GM21526 (cell line): ENCODE data around the gene DMD.
"Not testable (repeated sequence)": the region's sequence is repeated elsewhere in the genome, so short reads cannot be mapped to it uniquely, and the experiment has no call there.

Experiments
- ATAC-seq: cut with Tn5 transposase; IDR thresholded peaks from one replicate; pipeline ENCODE4 v1.9.1; 2021; ENCODE audit warnings: moderate library complexity; ENCODE audit not compliant: unreplicated experiment, low FRiP score

DMD gene

GRCh38 chrX:32528451-32528850, 682.9 kb downstream of the DMD start:
- ATAC-seq = not testable (repeated sequence)

GRCh38 chrX:32525234-32525633, 686.1 kb downstream of the DMD start:
- no peak for ATAC-seq

GRCh38 chrX:32524385-32524784, 687.0 kb downstream of the DMD start:
- ATAC-seq = no peak

DNA sequence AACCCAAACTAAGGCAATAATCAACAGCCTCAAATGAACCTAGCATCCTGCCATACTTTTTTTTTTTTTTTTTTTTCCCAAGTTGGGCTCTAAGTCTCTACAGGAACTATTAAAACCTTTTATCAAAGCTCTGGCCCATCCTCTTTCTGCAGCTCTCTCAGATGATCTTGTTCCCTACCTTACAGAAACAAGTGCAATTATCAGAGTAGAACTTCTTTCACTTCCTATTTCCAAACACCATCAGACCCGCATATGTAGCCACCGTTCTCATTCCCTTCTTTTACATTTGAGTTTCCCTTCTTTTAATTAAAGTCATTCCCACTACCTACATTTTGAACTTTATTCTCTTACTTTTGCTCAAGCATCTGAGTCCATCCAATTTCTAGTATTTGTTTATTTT, 690.6 kb downstream of the DMD start:
- ATAC-seq = peak; percentile 70

DNA sequence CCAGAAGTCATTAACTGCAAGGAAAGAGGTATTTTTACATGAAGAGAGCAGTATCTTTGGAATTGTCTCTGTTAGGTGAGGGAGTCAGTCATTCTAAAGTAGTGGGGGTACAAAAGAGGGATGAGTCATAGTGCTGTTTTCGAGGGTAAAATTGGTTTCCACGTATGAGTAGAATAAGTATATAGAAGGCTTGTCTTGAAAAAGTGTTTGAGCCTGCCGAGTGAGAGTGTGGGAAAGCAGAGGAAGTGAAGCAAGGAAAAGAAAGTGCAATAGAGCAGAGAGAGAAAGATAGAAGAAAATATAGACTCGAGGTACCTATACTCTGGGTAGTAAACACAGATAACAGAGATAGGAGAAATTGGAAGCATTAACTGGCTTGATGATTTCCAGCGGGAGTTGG, 696.4 kb downstream of the DMD start:
- peak; percentile 94 for ATAC-seq

GRCh38 chrX:32501606-32502005, 709.7 kb downstream of the DMD start:
- ATAC-seq = no peak

GRCh38 chrX:32496671-32497070, 714.7 kb downstream of the DMD start:
- ATAC-seq = no peak

DNA sequence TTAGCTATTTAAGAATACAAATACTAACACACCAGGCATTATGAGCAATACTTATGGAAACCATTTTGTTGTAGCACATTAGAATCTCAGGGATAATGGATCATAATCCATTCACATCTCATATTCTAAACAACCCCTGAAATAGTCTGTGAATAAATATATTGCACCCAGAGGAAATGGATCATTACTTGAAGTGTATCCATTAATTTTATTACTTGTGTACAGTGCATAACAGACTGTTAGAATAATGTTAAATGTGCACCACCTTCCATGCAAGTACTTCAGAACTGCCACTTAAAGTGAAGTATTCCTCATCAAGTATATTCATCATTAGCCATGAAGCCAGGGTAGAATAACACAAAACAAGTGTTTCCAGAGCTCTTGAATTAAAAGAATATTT, 715.5 kb downstream of the DMD start:
- no peak for ATAC-seq

- ATAC-seq = no peak
Measured at GRCh38 chrX:32489125-32489524, 722.2 kb downstream of the DMD start.

DNA sequence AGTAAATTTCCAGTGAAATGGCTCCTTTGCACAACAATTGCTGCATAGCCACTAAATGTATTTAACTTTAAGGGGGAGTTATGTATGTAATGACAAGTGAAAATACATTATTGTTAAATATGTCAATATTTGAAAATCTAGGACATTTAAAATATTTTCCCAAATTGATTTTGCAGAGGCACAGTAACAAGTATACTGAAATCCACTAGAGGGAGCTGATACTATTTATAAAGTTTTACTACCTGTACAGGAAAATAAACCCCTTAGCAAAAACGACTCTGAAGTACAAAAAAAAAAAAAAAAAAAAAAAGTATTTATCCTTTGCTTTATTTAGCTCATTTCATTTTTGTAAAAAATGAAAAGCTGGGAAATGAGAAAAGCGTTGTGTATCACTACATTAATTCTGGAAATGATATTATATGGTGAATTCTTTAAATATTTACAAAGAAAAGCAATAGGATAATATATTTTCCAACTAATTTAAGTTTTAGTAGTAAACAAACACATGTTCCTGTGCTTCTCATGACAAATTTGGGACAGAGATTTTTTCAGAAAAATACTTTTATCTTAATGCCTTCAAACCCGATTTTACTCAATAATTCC, 727.7 kb downstream of the DMD start:
- no peak for ATAC-seq

DNA sequence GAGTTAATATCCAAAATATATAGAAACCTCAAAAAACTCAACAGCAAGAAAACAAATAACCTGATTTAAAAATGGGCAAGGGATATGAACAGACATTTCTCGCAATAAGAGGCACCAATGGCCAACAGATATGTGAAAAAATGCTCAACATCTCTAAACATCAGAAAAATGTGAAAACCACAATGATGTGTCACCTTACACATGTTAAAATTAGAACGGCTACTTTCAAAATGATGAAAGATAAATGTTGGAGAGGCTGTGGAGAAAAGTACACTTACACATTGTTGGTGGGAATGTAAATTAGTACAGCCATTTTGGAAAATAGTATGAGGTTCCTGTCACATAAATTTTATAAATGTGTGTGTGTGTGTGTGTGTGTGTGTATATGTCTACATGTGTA, 731.3 kb downstream of the DMD start:
- ATAC-seq = no peak

DNA sequence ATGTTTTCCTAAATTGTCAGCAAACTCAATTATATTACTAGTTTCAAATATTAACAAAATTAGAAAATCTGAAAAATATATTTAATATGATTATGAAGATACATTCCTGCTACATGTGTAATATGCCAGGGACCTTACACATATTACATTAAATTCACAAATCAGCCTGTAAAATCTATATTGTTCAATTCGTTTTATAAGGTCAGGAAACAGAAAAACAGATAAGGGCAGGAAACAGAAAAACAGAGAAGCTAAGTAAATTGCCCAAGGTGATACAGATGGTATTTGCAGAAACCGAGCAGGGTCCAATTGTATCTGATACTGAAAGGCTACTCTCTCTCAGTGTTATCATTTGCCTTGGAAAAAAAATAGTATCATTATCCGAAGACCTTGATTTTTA, 739.0 kb downstream of the DMD start:
- ATAC-seq = no peak

DNA sequence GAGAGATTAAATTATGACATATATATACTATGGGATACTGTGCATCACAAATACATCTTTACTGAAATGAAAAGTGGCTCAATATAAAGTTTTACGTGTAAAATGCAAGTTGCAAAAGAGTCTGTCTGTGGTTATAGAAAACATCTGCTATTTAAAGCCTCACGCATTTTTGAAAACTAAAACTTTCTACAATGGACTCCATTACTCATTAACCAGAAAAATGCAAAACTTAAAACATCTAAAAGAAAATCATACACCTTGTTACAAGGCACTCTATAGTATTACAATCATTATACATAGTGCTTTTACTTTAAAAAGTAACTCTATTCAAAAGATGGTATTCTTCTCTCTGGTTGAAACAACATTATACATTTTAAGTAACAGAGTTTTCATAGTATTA, 755.6 kb downstream of the DMD start:
- no peak for ATAC-seq

GRCh38 chrX:32451954-32452695, 759.2 kb downstream of the DMD start:
- no peak for ATAC-seq

DNA sequence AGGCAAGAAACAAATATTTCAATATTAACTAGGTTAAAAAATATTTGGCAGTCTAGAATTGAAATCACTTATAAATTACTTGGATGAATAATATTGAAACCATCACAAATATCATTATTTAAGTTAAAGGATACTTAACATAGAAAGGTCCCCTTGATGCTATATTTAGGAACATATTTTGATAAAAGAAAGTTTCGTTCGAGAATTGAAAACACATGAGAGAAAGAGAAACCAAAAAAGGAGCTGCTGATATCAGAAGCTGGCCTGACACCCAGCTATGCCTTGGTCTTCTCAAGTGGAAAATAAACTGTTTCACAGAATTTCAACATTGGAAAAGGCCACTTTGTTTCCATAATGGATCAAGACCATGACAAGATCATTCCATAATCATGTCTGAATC, 762.4 kb downstream of the DMD start:
- peak; percentile 76 for ATAC-seq

GRCh38 chrX:32448320-32448719, 763.0 kb downstream of the DMD start:
- peak; percentile 100 for ATAC-seq

DNA sequence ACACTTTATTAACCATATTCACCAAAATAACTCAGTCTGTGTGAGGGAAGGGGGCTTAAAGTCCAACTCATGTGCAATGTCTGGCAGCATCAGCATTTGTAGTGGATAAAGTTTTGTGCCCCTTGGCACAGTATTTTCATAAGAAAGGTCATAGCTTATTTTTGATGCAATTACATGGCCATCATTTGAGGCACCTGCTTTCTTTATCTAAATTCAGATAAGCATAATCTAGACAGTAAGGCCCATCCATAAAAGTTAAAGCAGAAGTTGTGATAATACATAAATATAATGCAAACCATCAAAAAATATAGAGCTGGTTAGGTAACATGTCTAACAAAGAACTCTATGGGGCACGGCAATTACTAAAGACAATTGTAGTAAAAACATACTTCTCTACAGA, 763.7 kb downstream of the DMD start:
- ATAC-seq = no peak

DNA sequence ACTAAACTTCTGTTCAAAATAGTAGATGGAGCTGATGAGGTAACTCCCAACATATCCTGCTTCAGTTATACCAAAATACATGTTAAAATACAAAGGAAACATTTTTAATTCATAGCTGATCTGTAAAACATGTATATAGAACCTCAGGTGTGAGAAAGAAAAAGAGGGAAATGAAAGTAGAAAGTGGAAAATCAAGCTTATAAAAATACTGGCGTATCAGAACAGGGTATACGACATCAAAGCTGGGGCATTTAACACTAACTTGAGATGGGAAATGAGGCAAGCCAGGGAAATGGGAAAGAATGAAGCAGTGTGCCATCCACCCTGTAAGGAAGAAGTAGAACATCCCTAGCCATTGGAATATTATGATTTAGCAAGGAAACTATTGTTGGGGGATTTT, 767.5 kb downstream of the DMD start:
- no peak for ATAC-seq

DNA sequence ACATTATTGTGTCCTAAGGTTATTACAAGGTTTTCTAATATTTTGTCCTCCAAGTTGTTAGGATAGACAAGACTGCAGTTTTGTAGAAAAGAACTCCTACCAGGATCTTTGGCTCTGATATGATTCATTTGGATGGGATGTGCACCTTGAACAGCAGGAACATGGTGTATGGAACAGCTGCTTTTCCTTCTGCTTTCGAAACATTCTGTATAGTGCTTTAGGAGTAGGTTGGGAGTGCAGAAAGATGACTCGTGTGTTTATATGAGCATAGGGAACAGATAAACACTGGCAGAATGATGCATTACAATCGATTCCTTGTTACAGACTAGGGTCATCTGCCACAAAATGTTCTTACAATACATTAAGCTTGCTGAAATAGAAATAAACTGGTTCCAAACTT, 790.1 kb downstream of the DMD start:
- no peak for ATAC-seq

DNA sequence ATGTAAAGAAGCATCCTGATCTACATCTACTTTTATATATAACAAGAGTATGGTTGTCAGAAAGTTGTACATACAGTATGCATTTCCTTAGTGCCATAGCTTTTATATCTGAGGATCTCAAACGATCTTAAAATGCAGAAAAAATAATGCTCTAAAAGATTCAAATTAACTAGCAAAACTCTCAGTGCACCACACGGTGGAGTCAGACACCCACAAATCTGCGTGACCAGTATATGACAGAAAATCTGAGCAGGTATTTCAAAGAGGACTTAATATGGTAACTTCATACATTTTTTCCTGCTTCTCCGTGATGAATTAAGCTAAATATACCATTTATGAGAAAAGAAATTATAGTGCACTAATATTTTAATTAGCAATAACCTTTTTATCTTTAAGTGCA, 803.0 kb downstream of the DMD start:
- ATAC-seq = peak; percentile 81

DNA sequence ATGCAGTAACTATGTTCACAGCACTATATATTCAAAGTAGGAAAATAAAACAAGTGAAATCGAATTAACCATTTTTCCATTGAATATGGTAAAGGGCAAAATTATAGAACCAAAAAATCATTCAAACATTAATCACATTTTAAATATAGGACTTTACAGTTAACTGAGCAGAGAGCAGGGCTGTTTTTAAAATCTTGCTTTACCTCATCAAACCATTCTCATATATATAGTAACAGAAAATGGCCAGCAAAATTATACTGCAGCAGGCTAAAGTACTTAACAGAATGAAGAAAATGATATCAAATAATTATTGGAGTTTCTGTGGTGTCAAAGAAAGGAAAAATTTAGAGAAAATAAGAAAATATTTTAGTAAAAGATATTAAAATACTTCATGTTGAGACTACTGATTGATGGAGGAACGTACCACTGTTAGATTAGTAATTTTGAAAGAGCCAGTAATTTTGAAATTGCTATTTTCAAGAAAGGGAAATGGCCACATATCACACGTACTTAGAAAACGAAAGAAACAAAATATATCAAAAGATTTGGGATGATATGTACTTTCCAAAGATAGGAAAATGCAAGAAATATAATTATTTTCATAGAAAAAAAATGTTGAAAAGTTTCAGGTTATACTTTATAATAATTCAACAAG, 813.7 kb downstream of the DMD start:
- ATAC-seq = peak; percentile 93

- no peak for ATAC-seq
Measured at GRCh38 chrX:32395878-32396277, 815.5 kb downstream of the DMD start.
